Gastroesophageal sphincter (tissue), 4 donors: Measurements from ENCODE around the gene XPNPEP2. TPM values are rescaled to one million over a fixed set of nuclear protein-coding genes. Genes with fewer than 3 reads are reported as not detected.
A peak's percentile ranks its signal among the peaks of the same experiment; 100 is the strongest.

ENCODE experiments used
- ATAC-seq: fragments of 150-250 bp; one replicate; pipeline ENCODE4 v1.9.1; 2016; ENCODE audit warnings: mild to moderate bottlenecking, moderate library complexity
- H3K27ac ChIP-seq, 4 donors: fragments of 200-600 bp; sonication (generic) in 3 of 4; 1 replicate in 3 of 4; 2 replicates in 1 of 4; pipeline ENCODE4 v1.5.1; 2016 to 2019
- H3K27me3 ChIP-seq: fragments of 200-600 bp; sonication (generic); one replicate; pipeline ENCODE4 v1.5.1; 2019
- H3K36me3 ChIP-seq, 2 donors: fragments of 200-600 bp; sonication (generic); one replicate each; pipeline ENCODE4 v1.5.1; 2019; ENCODE audit warnings: control low read depth in 1 of 2
- H3K4me1 ChIP-seq, 3 donors: fragments of 200-600 bp; sonication (generic); 1 replicate in 2 of 3; 2 replicates in 1 of 3; pipeline ENCODE4 v1.5.1; 2016 to 2019; ENCODE audit warnings: control low read depth in 2 of 3
- H3K4me3 ChIP-seq, 2 donors: fragments of 200-600 bp; sonication (generic); one replicate each; pipeline ENCODE4 v1.5.1; 2019; ENCODE audit warnings: mild to moderate bottlenecking in 1 of 2, moderate library complexity in 1 of 2
- H3K9me3 ChIP-seq, 3 donors: fragments of 200-600 bp; sonication (generic); one replicate each; pipeline ENCODE4 v1.5.1; 2017 to 2019; ENCODE audit warnings: control low read depth in 2 of 3
- CTCF ChIP-seq, 4 experiments: fragments of 200-600 bp in 2 of 4; fragments of 450-650 bp in 2 of 4; sonication (generic) in 1 of 4; IDR thresholded peaks; one replicate each; pipeline ENCODE4 v1.5.1; 2017 to 2019; ENCODE audit warnings: antibody characterized with exemption in 4 of 4, mild to moderate bottlenecking in 2 of 4, moderate library complexity in 2 of 4
- EP300 ChIP-seq: sonication (generic); formaldehyde crosslinking; IDR thresholded peaks from one replicate; pipeline ENCODE4 v1.6.1; 2017; ENCODE audit warnings: antibody characterized with exemption, mild to moderate bottlenecking
- POLR2A ChIP-seq, 2 donors: fragments of 450-650 bp; IDR thresholded peaks; one replicate each; pipeline ENCODE4 v1.6.1; 2017; ENCODE audit warnings: antibody characterized with exemption in 2 of 2, mild to moderate bottlenecking in 2 of 2, moderate library complexity in 1 of 2
- POLR2AphosphoS5 ChIP-seq: sonication (generic); formaldehyde crosslinking; IDR thresholded peaks from one replicate; pipeline ENCODE4 v1.6.1; 2017; ENCODE audit warnings: antibody characterized with exemption
- whole genome bisulfite sequencing, 2 donors: methylation state at CpG; one replicate each; pipeline ENCODE4 v1.1.5; 2018; ENCODE audit warnings: low coverage in 1 of 2; 5-methylcytosine and 5-hydroxymethylcytosine counted together
- total RNA-seq, 4 donors: library from RNA; depleted of rRNA; stranded (reverse); fragments of >200 nt; gene quantifications; one replicate each; pipeline ENCODE4 v1.1.0, GENCODE V29; 2016

The XPNPEP2 gene
- total RNA-seq, 4 donors from 2014 or later: 0.93 to 11.2 (median 6.5) TPM

GRCh38 chrX:129769467-129770154 lies 30.8 kb downstream of the XPNPEP2 start:
- no peaks in the 10 kb centered on the region for H3K27me3 ChIP-seq
- TF ChIP-seq CTCF (IDR thresholded peaks at IDR 0.05): no peak
- no peak for TF ChIP-seq POLR2A (IDR thresholded peaks at IDR 0.05)
- no peak for TF ChIP-seq EP300
- no peak for TF ChIP-seq POLR2AphosphoS5
- 100% methylated on average over 1 of the region's 9 CpGs; no CpG with 5 or more reads in 1 of the 2 donors for WGBS, 2 donors
- no peak for ATAC-seq
- no peak overlapping the region for H3K4me3 ChIP-seq
- no peaks in the 10 kb centered on the region for H3K36me3 ChIP-seq
- H3K4me1 ChIP-seq: no peaks in the 10 kb centered on the region
- no peaks in the 10 kb centered on the region for H3K9me3 ChIP-seq
- no peak overlapping the region for H3K27ac ChIP-seq

- 65% methylated on average over 2 to 8 of the region's 14 CpGs for WGBS, 2 donors
- Histone ChIP-seq H3K4me3 (no peak overlapping the region), H3K27ac (no peak overlapping the region), H3K36me3 (no peaks in the 10 kb centered on the region), H3K9me3 (no peaks in the 10 kb centered on the region), H3K4me1 (no peaks in the 10 kb centered on the region), H3K27me3 (no peaks in the 10 kb centered on the region)
- TF ChIP-seq POLR2A (IDR thresholded peaks at IDR 0.05) (no peak), CTCF (IDR thresholded peaks at IDR 0.05) (no peak), POLR2AphosphoS5 (no peak), EP300 (no peak)
- no peak for ATAC-seq
These were observed 32.7 kb downstream of the XPNPEP2 start for GRCh38 chrX:129771266-129771995.

GRCh38 chrX:129772796-129773431 lies 34.1 kb downstream of the XPNPEP2 start:
- TF ChIP-seq POLR2AphosphoS5 (no peak), EP300 (no peak), POLR2A (IDR thresholded peaks at IDR 0.05) (no peak), CTCF (IDR thresholded peaks at IDR 0.05) (no peak)
- Histone ChIP-seq H3K4me1 (no peaks in the 10 kb centered on the region), H3K36me3 (no peaks in the 10 kb centered on the region), H3K27ac (no peak overlapping the region), H3K27me3 (no peaks in the 10 kb centered on the region), H3K4me3 (no peak overlapping the region), H3K9me3 (no peaks in the 10 kb centered on the region)
- ATAC-seq: peak; percentile 48
- WGBS, 2 donors: no CpG with 5 or more reads among the region's 14 CpGs

GRCh38 chrX:129773649-129774458 lies 35.1 kb downstream of the XPNPEP2 start:
- no peak overlapping the region for H3K27ac ChIP-seq
- no peak for ATAC-seq
- no peak overlapping the region for H3K4me3 ChIP-seq
- H3K9me3 ChIP-seq: no peaks in the 10 kb centered on the region
- H3K36me3 ChIP-seq: no peaks in the 10 kb centered on the region
- TF ChIP-seq EP300: no peak
- no peak for TF ChIP-seq POLR2AphosphoS5
- TF ChIP-seq POLR2A (IDR thresholded peaks at IDR 0.05): no peak
- TF ChIP-seq CTCF (IDR thresholded peaks at IDR 0.05): no peak
- no peaks in the 10 kb centered on the region for H3K4me1 ChIP-seq
- no peaks in the 10 kb centered on the region for H3K27me3 ChIP-seq
- 84 to 90% methylated on average over 2 to 3 of the region's 4 CpGs for whole genome bisulfite sequencing, 2 donors
